Osteoblast (primary cell): ENCODE data around the gene GPR108. TPM values are rescaled to one million over a fixed set of nuclear protein-coding genes. Genes with fewer than 3 reads are reported as not detected.

Experiments used
- DNase-seq: peaks from one replicate; pipeline ENCODE4 v3.0.0; 2011; ENCODE audit warnings: low spot score, mixed read lengths; ENCODE audit not compliant: insufficient read length; ENCODE audit errors: missing footprints
- H2AFZ ChIP-seq: 2 replicates; pipeline ENCODE4 v1.6.0; 2011; ENCODE audit warnings: mild to moderate bottlenecking, low read length
- H3K27ac ChIP-seq: 2 replicates; pipeline ENCODE4 v1.5.1; 2011; ENCODE audit warnings: mild to moderate bottlenecking, low read depth, low read length, moderate library complexity
- H3K27me3 ChIP-seq: 2 replicates; pipeline ENCODE4 v1.6.0; 2012; ENCODE audit warnings: mild to moderate bottlenecking, control low read depth, inconsistent platforms, low read length, moderate library complexity; ENCODE audit not compliant: insufficient read depth
- H3K36me3 ChIP-seq: 2 replicates; pipeline ENCODE4 v1.5.1; 2011; ENCODE audit warnings: mild to moderate bottlenecking, low read length, control low read depth, moderate library complexity; ENCODE audit not compliant: insufficient read depth
- H3K4me1 ChIP-seq: 2 replicates; pipeline ENCODE4 v1.5.1; 2011; ENCODE audit warnings: mild to moderate bottlenecking, low read length, control low read depth, moderate library complexity; ENCODE audit not compliant: insufficient read depth
- H3K4me2 ChIP-seq: 2 replicates; pipeline ENCODE4 v1.6.0; 2011; ENCODE audit warnings: mild to moderate bottlenecking, low read length; ENCODE audit not compliant: insufficient read depth
- H3K4me3 ChIP-seq: fragments of 200-600 bp; sonication (generic); 3 replicates; pipeline ENCODE4 v1.5.1; 2012; ENCODE audit warnings: mild to moderate bottlenecking, low read length, inconsistent platforms; ENCODE audit not compliant: insufficient read depth
- H3K79me2 ChIP-seq: 2 replicates; pipeline ENCODE4 v1.6.0; 2012; ENCODE audit warnings: mild to moderate bottlenecking, low read length, control low read depth, inconsistent platforms; ENCODE audit not compliant: insufficient read depth
- H3K9me3 ChIP-seq: 2 replicates; pipeline ENCODE4 v1.5.1; 2011; ENCODE audit warnings: low read depth, low read length, control low read depth
- H4K20me1 ChIP-seq: 2 replicates; pipeline ENCODE4 v1.6.0; 2012; ENCODE audit warnings: mild to moderate bottlenecking, low read length, control low read depth; ENCODE audit not compliant: insufficient read depth
- CTCF ChIP-seq: IDR thresholded peaks from 2 replicates; pipeline ENCODE4 v1.5.1; 2011; ENCODE audit warnings: mild to moderate bottlenecking, low read depth, low read length, moderate library complexity; ENCODE audit errors: extremely low read depth
- total RNA-seq: library from RNA; depleted of rRNA; stranded (reverse); fragments of >200 nt; gene quantifications from 2 replicates; pipeline ENCODE4 v1.2.3, GENCODE V29; 2012

The GPR108 gene
- total RNA-seq, 1 donor, result 42.3 TPM

- H3K27ac ChIP-seq, result no peak overlapping the region
- no peak overlapping the region for H3K4me2 ChIP-seq
- no peaks in the 10 kb centered on the region for H3K9me3 ChIP-seq
- H4K20me1 ChIP-seq, result no peaks in the 10 kb centered on the region
- H2AFZ ChIP-seq, result no peak overlapping the region
- TF ChIP-seq CTCF, result no peak
- H3K27me3 ChIP-seq, result peaks cover 3% of the 10 kb centered on the region
- H3K4me1 ChIP-seq, result no peaks in the 10 kb centered on the region
- DNase-seq, result no peak
- no peaks in the 10 kb centered on the region for H3K36me3 ChIP-seq
- no peak overlapping the region for H3K4me3 ChIP-seq
- H3K79me2 ChIP-seq, result no peaks in the 10 kb centered on the region
Observed at GRCh38 chr19:6685962-6686627, 51.3 kb downstream of the GPR108 start.

- H3K27ac ChIP-seq, result no peak overlapping the region
- H3K4me3 ChIP-seq, result no peak overlapping the region
- H3K4me1 ChIP-seq, result no peaks in the 10 kb centered on the region
- no peaks in the 10 kb centered on the region for H3K79me2 ChIP-seq
- no peaks in the 10 kb centered on the region for H3K9me3 ChIP-seq
- no peak overlapping the region for H2AFZ ChIP-seq
- TF ChIP-seq CTCF, result no peak
- no peaks in the 10 kb centered on the region for H4K20me1 ChIP-seq
- H3K36me3 ChIP-seq, result no peaks in the 10 kb centered on the region
- H3K4me2 ChIP-seq, result no peak overlapping the region
- no peak for DNase-seq
- peaks cover 2% of the 10 kb centered on the region for H3K27me3 ChIP-seq
Observed at GRCh38 chr19:6685482-6685881, 51.9 kb downstream of the GPR108 start.

- no peaks in the 10 kb centered on the region for H3K27me3 ChIP-seq
- H3K9me3 ChIP-seq, result no peaks in the 10 kb centered on the region
- H4K20me1 ChIP-seq, result no peaks in the 10 kb centered on the region
- H3K4me1 ChIP-seq, result no peaks in the 10 kb centered on the region
- H3K4me3 ChIP-seq, result no peak overlapping the region
- no peaks in the 10 kb centered on the region for H3K36me3 ChIP-seq
- H3K27ac ChIP-seq, result no peak overlapping the region
- no peak for TF ChIP-seq CTCF
- no peaks in the 10 kb centered on the region for H3K79me2 ChIP-seq
- no peak for DNase-seq
- H3K4me2 ChIP-seq, result no peak overlapping the region
- no peak overlapping the region for H2AFZ ChIP-seq
Observed at GRCh38 chr19:6683971-6684370, 53.4 kb downstream of the GPR108 start.

- Histone ChIP-seq H3K4me2 (no peak overlapping the region), H4K20me1 (no peaks in the 10 kb centered on the region), H2AFZ (no peak overlapping the region), H3K79me2 (no peaks in the 10 kb centered on the region), H3K36me3 (no peaks in the 10 kb centered on the region), H3K27me3 (no peaks in the 10 kb centered on the region), H3K9me3 (no peaks in the 10 kb centered on the region), H3K4me1 (no peaks in the 10 kb centered on the region), H3K27ac (no peak overlapping the region), H3K4me3 (no peak overlapping the region)
- TF ChIP-seq CTCF, result no peak
- DNase-seq, result no peak
Observed at GRCh38 chr19:6682607-6683128, 54.7 kb downstream of the GPR108 start.
